ENCODE data around the gene CTCF.
"Not testable (repeated sequence)": the region's sequence is repeated elsewhere in the genome, so short reads cannot be mapped to it uniquely, and the experiment has no call there.

DNA sequence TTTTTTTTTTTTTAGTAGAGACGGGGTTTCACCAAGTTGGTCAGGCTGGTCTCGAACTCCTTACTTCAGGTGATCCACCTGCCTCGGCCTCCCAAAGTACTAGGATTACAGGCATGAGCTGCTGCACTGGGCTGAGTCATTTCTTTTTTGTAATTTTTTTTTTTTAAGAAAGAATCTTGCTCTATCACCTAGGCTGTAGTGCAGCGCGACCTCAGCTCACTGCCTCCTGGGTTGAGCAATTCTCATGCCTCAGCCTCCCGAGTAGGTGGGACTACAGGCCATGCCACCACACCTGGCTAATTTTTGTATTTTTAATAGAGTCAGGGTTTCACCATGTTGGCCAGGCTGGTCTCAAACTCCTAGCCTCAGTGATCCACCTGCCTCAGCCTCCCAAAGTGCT, 28.3 kb upstream of the CTCF start:
- TF ChIP-seq FOXA1 (IDR thresholded peaks at IDR 0.05); L3MBTL2 (conservative IDR thresholded peaks at IDR 0.05); SP1 (IDR thresholded peaks at IDR 0.05); ARNT (IDR thresholded peaks at IDR 0.05); FOXK2 (IDR thresholded peaks at IDR 0.05); ZNF384 (IDR thresholded peaks at IDR 0.05); HDGF (IDR thresholded peaks at IDR 0.05; ENCODE audit: borderline replicate concordance); BHLHE40 (IDR thresholded peaks at IDR 0.05; ENCODE audit: borderline replicate concordance): not testable (repeated sequence)
